ENCODE results near the gene RAB42. TPM values are rescaled to one million over a fixed set of nuclear protein-coding genes. Genes with fewer than 3 reads are reported as not detected.

RAB42 gene
- total and polyA plus RNA-seq, 9 of the 15 experiments (the other 6 are each of a cell fraction or from before 2014, with no cell fraction given): 0.07 to 0.14 (median 0.12) TPM; not detected in 6

DNA sequence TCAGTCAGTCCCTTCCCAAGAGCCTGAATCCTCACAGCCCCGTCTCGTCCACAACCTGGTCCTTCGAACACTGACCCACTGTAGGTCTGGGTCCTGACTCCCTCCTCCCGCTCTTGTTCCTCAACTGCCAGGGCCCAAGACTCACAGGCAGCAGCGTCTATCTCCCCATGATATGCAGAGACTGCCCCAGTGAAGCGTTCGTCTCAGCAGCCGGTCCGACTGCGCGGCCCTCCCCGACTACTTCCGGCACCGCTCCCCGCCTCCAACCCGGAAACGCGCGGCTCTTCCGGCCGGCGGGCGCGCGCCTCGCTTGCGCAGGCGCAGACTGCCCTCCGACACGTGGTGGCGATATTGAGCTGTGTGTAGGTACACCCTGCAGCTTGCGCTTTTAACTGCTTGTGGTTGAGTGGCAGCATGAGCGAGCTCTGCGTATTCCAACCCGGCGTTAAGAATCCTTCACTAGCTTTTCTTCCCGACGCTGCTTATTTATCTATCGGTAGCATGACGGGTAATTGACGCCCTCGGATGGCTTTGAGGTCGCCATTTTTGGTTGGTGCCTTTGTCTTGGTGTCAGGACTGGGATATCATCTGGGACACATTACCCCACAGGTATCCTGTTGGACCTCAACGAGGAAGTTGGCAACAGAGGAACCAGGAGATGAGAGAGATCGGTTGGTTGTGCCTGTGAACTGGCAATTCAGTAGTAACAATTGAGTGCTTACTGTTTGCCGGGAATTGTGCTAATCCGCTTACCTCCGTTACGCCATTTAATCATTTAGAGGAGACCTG is 51.0 kb downstream of the RAB42 start, which contains the start of gene TAF12 (continued):
- TF ChIP-seq, protein P1, sequence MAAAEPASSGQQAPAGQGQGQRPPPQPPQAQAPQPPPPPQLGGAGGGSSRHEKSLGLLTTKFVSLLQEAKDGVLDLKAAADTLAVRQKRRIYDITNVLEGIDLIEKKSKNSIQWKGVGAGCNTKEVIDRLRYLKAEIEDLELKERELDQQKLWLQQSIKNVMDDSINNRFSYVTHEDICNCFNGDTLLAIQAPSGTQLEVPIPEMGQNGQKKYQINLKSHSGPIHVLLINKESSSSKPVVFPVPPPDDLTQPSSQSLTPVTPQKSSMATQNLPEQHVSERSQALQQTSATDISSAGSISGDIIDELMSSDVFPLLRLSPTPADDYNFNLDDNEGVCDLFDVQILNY (CRISPR knock-in tag; IDR thresholded peaks at IDR 0.05): 0 out of 2 replicates have a peak, but pooled peaks have one; percentile 86
- TF ChIP-seq TARDBP (IDR thresholded peaks at IDR 0.05) (0 out of 2 replicates have a peak, but pooled peaks have one; percentile 65), ZNF3 (CRISPR knock-in tag; IDR thresholded peaks at IDR 0.05) (no peak), RFX1 (IDR thresholded peaks at IDR 0.05) (no peak), ZNF445 (CRISPR knock-in tag; IDR thresholded peaks at IDR 0.05; ENCODE audit: low read depth) (no peak), NFE2 (IDR thresholded peaks at IDR 0.05; ENCODE audit: low read depth) (peak; percentile 35; the same call in 1 of the 2 replicates), ZNF644 (tag; IDR thresholded peaks at IDR 0.05; ENCODE audit: low read depth) (peak; percentile 54; the same call in 1 of the 2 replicates), ZNF511 (CRISPR knock-in tag; IDR thresholded peaks at IDR 0.05) (peak; percentile 60; the same call in 1 of the 2 replicates), TEAD4 (IDR thresholded peaks at IDR 0.05; ENCODE audit: low read length) (peak; percentile 48; the same call in 1 of the 2 replicates), TEAD4 (CRISPR knock-in tag; IDR thresholded peaks at IDR 0.05; ENCODE audit: borderline replicate concordance) (no peak), BHLHE40 (IDR thresholded peaks at IDR 0.05; ENCODE audit: low read length) (no peak; the same call in none of the 2 replicates), EHMT2 (IDR thresholded peaks at IDR 0.05) (peak; percentile 58; the same call in 1 of the 2 replicates), SMARCE1 (IDR thresholded peaks at IDR 0.05) (no peak), THRAP3 (IDR thresholded peaks at IDR 0.05; ENCODE audit: borderline replicate concordance) (peak; percentile 82; the same call in 1 of the 2 replicates), MEF2D (tag; conservative IDR thresholded peaks at IDR 0.05; ENCODE audit: low read depth) (no peak; the same call in 1 of the 2 replicates)
- TF ChIP-seq, protein P2, sequence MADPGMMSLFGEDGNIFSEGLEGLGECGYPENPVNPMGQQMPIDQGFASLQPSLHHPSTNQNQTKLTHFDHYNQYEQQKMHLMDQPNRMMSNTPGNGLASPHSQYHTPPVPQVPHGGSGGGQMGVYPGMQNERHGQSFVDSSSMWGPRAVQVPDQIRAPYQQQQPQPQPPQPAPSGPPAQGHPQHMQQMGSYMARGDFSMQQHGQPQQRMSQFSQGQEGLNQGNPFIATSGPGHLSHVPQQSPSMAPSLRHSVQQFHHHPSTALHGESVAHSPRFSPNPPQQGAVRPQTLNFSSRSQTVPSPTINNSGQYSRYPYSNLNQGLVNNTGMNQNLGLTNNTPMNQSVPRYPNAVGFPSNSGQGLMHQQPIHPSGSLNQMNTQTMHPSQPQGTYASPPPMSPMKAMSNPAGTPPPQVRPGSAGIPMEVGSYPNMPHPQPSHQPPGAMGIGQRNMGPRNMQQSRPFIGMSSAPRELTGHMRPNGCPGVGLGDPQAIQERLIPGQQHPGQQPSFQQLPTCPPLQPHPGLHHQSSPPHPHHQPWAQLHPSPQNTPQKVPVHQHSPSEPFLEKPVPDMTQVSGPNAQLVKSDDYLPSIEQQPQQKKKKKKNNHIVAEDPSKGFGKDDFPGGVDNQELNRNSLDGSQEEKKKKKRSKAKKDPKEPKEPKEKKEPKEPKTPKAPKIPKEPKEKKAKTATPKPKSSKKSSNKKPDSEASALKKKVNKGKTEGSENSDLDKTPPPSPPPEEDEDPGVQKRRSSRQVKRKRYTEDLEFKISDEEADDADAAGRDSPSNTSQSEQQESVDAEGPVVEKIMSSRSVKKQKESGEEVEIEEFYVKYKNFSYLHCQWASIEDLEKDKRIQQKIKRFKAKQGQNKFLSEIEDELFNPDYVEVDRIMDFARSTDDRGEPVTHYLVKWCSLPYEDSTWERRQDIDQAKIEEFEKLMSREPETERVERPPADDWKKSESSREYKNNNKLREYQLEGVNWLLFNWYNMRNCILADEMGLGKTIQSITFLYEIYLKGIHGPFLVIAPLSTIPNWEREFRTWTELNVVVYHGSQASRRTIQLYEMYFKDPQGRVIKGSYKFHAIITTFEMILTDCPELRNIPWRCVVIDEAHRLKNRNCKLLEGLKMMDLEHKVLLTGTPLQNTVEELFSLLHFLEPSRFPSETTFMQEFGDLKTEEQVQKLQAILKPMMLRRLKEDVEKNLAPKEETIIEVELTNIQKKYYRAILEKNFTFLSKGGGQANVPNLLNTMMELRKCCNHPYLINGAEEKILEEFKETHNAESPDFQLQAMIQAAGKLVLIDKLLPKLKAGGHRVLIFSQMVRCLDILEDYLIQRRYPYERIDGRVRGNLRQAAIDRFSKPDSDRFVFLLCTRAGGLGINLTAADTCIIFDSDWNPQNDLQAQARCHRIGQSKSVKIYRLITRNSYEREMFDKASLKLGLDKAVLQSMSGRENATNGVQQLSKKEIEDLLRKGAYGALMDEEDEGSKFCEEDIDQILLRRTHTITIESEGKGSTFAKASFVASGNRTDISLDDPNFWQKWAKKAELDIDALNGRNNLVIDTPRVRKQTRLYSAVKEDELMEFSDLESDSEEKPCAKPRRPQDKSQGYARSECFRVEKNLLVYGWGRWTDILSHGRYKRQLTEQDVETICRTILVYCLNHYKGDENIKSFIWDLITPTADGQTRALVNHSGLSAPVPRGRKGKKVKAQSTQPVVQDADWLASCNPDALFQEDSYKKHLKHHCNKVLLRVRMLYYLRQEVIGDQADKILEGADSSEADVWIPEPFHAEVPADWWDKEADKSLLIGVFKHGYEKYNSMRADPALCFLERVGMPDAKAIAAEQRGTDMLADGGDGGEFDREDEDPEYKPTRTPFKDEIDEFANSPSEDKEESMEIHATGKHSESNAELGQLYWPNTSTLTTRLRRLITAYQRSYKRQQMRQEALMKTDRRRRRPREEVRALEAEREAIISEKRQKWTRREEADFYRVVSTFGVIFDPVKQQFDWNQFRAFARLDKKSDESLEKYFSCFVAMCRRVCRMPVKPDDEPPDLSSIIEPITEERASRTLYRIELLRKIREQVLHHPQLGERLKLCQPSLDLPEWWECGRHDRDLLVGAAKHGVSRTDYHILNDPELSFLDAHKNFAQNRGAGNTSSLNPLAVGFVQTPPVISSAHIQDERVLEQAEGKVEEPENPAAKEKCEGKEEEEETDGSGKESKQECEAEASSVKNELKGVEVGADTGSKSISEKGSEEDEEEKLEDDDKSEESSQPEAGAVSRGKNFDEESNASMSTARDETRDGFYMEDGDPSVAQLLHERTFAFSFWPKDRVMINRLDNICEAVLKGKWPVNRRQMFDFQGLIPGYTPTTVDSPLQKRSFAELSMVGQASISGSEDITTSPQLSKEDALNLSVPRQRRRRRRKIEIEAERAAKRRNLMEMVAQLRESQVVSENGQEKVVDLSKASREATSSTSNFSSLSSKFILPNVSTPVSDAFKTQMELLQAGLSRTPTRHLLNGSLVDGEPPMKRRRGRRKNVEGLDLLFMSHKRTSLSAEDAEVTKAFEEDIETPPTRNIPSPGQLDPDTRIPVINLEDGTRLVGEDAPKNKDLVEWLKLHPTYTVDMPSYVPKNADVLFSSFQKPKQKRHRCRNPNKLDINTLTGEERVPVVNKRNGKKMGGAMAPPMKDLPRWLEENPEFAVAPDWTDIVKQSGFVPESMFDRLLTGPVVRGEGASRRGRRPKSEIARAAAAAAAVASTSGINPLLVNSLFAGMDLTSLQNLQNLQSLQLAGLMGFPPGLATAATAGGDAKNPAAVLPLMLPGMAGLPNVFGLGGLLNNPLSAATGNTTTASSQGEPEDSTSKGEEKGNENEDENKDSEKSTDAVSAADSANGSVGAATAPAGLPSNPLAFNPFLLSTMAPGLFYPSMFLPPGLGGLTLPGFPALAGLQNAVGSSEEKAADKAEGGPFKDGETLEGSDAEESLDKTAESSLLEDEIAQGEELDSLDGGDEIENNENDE (IDR thresholded peaks at IDR 0.05; ENCODE audit: low read depth, low read length): no peak
